Suprapubic skin (tissue), 3 donors: Measurements from ENCODE around the gene PDPR.
"Not testable (repeated sequence)": the region's sequence is repeated elsewhere in the genome, so short reads cannot be mapped to it uniquely, and the experiment has no call there.

Experiments
- CTCF ChIP-seq, 2 donors: fragments of 200-600 bp in 1 of 2; fragments of 450-650 bp in 1 of 2; sonication (generic) in 1 of 2; IDR thresholded peaks; one replicate each; pipeline ENCODE4 v1.5.1; 2016 to 2019; ENCODE audit warnings: antibody characterized with exemption in 2 of 2, mild to moderate bottlenecking in 1 of 2, moderate library complexity in 1 of 2
- POLR2A ChIP-seq, 2 donors: fragments of 450-650 bp; IDR thresholded peaks; one replicate each; pipeline ENCODE4 v1.6.1; 2017; ENCODE audit warnings: antibody characterized with exemption in 2 of 2, mild to moderate bottlenecking in 2 of 2, moderate library complexity in 2 of 2

- not testable (repeated sequence) for TF ChIP-seq POLR2A, CTCF (IDR thresholded peaks at IDR 0.05)
These were observed 59.2 kb downstream of the PDPR start, which contains the start of gene CLEC18C for GRCh38 chr16:70173212-70173837.
